Left colon (tissue), 2 donors: ENCODE measurements around the gene HEXB. TPM values are rescaled to one million over a fixed set of nuclear protein-coding genes. Genes with fewer than 3 reads are reported as not detected.
A peak's percentile ranks its signal among the peaks of the same experiment; 100 is the strongest.

Experiments
- ATAC-seq: fragments of 200-7000 bp; cut with Tn5 transposase; one replicate; pipeline ENCODE4 v1.9.1; 2020; ENCODE audit warnings: mild to moderate bottlenecking, moderate library complexity
- DNase-seq, 2 donors: peaks; one replicate each; pipeline ENCODE4 v3.0.0-alpha.2; 2020
- intact Hi-C, 2 donors: fragments of 100-400 bp; cut with DNase I in 1 of 2; cut with micrococcal nuclease in 1 of 2; formaldehyde crosslinking; loops; one replicate each; pipeline versions ENCODE4 v1.11.2 to v1.14.0; 2022; cut with DNase I, micrococcal nuclease
- long read RNA-seq: library from polyadenylated mRNA; unstranded; transcript quantifications from one replicate; pipeline ENCODE4 v2.0.0, GENCODE V29; 2021
- total RNA-seq, 2 donors: library from RNA; stranded (reverse); fragmentation: NEBNext Ultra II Directional; extraction: Animal tissue kit (Norgen Biotek cat#: 25700); gene quantifications; one replicate each; pipeline ENCODE4 v1.2.1, GENCODE V29; 2021
- donor health status: DM: no; HTN: no; CAD: no.
- donor health status: DM: yes; HTN: yes; CAD: no.

Gene HEXB
- total RNA-seq: 100 to 1,000 TPM; 153 to 216 TPM
- long read RNA-seq, transcript HEXB-201 (14 exons, 1,901 nt): major isoform, 314 of 347 reads
- long read RNA-seq, partial matches to known transcripts: 16 of 347 reads
- long read RNA-seq, other reads (novel, unspliced or antisense): 16 of 347 reads

DNA sequence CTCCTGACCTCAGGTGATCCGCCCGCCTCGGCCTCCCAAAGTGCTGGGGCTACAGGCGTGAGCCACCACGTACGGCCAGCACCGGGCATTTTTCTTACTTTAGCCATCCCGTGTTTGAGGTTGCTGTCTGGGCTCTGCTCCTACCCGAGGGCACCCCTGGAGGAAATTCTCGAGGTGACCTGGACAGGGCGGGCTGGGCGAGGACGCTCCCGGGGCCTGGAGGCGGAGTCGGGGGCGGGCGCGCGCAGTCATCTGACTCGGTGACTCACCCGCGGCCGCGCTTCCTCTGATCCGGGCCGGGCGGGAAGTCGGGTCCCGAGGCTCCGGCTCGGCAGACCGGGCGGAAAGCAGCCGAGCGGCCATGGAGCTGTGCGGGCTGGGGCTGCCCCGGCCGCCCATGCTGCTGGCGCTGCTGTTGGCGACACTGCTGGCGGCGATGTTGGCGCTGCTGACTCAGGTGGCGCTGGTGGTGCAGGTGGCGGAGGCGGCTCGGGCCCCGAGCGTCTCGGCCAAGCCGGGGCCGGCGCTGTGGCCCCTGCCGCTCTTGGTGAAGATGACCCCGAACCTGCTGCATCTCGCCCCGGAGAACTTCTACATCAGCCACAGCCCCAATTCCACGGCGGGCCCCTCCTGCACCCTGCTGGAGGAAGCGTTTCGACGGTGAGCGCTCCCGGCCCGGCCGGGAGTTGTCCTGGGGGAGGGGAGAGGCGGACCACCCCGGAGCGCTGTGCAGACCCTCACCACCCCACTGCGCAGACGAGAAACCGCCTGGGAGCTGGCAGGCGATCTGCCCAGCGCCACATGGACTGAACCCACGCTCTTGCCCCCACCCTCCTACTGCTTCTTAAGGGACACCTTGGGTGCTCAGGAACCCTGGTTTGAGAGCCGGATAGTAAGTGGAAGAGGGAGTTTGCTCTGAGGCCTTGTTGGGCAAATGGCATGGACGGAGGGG, at the start of gene HEXB:
HEXB (plus strand) TSS at position 334 of the 952 bp plus-strand sequence; CDS start at position 362, 28 bp downstream.
- ATAC-seq (peak; percentile 95), DNase-seq (peak; percentile 91 to 97)
- intact Hi-C loops: no loop called here

GRCh38 chr5:74636149-74636548, 48.9 kb upstream of the HEXB start:
- ATAC-seq (no peak), DNase-seq (no peak)
- intact Hi-C loops: no loop called here

GRCh38 chr5:74636552-74636951, 48.5 kb upstream of the HEXB start:
- intact Hi-C loops: no loop called here
- no peak for DNase-seq
- ATAC-seq: no peak

- DNase-seq: no peak
- no peak for ATAC-seq
- intact Hi-C loops: no loop called here
Observed at GRCh38 chr5:74638544-74638969, 46.5 kb upstream of the HEXB start.

DNA sequence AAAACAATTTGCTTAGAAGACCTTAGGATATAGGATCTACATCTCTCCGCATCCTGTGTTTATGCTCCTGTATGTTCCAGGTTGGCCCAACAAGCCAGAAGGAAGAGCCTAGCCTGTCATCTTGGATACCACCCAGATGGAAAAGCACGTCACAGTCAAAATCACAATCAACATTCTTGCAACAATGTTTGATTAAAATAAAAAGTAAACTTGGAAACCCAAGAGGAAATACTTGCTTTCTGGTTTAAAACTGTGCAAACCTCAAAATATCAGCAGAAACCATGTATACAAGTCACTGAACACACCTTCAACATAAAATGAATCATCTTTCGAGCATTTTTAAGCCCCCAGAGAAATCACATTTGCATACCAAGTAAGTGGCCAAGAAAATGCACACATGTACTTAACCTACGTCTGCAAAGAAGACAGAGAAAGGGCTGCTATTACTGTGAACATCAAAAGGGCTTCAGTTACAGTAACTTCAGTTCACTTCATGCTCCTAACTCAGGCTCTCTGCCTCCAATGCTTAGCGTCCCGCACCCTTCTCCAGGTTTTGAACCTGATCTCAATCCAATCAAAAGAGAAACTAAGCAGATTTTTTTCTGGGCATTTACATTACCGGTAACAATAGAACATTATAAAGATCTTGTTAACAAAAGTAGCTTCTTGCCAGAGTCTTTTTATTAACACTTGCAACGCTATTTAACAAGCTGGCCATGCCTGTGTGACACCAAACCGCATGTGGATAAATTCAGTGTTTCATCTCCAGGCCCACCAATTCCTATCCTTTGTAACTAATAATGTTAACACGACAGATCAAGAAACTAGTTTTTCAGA, 45.8 kb upstream of the HEXB start:
- intact Hi-C loops: no loop called here
- ATAC-seq (no peak), DNase-seq (no peak)

- ATAC-seq (peak; percentile 33), DNase-seq (peak in 1 of 2 donors; percentile 60)
- intact Hi-C loops: loop anchor here in 1 of 2 donors (10.0 kb wide), 1 partner anchor 605 kb away; no protein-coding TSS in a partner anchor
Observed at GRCh38 chr5:74639807-74640449, 45.1 kb upstream of the HEXB start.

- intact Hi-C loops: loop anchor here in 1 of 2 donors (10.0 kb wide), 1 partner anchor 606 kb away; no protein-coding TSS in a partner anchor
- ATAC-seq (peak; percentile 78), DNase-seq (peak; percentile 87 to 90)
Observed at GRCh38 chr5:74640450-74640953, 44.5 kb upstream of the HEXB start, which contains the start of gene ENC1. Gene ENC1, minus strand, starts transcription at chr5:74640728. Its CDS starts 4,243 bp downstream, at chr5:74636485.

DNA sequence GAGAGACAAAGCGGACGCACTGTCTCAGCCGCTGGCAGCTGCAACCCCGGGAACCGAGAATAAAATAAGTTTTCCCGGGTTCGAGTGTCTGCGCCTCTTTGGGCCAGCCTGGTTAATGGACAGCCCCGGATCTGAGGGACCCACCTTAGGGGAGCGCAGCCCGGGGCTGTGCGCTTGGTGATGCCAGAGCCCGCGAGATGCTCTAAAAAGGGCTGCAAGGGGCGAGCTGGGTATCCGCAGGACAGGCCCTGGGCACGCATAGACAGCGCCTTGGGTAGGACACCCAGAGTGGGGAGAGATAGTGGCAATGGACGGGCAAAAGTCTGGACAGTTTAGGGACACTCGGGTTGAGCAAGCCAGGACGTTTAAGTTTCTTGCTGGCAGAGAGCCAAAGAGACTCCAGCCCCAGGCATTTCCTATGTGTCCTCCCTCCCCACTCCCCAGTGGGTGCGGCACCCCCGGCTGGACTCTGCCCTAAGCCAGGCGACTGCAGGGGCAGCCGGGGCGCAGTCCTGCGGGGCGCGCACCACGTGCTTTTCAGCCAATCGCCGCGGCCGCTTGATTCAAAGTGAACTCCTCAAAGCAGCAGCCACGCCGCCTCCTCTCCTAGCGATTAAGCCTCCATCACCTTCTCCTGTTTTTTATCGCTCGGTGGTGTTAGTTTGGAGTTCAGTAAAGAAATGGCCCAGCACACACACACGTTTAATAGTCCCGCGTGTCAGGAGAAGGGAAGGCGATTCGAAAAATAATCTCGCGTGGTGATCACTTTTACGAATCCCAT, 43.9 kb upstream of the HEXB start:
- intact Hi-C loops: loop anchor here in 1 of 2 donors (10.0 kb wide), 1 partner anchor 606 kb away; no protein-coding TSS in a partner anchor
- ATAC-seq (peak; percentile 77), DNase-seq (peak; percentile 93 to 96)

GRCh38 chr5:74641735-74642542, 43.1 kb upstream of the HEXB start:
- intact Hi-C loops: loop anchor here in 1 of 2 donors (10.0 kb wide), 1 partner anchor 607 kb away; no protein-coding TSS in a partner anchor
- peak; percentile 45 to 54 for DNase-seq
- peak; percentile 48 for ATAC-seq

DNA sequence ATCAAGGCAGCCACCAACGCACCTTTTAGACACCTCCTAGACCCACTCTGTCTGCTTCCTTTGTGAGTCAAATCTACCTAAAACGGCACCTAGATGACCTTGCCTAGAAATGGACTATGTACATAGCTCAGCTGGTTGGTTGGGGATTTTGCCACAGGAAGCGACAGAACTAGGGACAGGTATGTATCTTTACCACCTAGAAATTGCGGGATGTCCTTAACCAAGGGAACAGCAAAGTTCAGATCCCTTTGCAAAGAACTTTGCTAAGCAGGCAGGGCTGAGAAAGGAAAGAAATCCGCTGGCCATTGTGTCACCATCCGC, 42.5 kb upstream of the HEXB start:
- no peak for ATAC-seq
- no peak for DNase-seq
- intact Hi-C loops: loop anchor here in 1 of 2 donors (10.0 kb wide), 1 partner anchor 608 kb away; no protein-coding TSS in a partner anchor

GRCh38 chr5:74643111-74643562, 41.9 kb upstream of the HEXB start:
- intact Hi-C loops: loop anchor here in 1 of 2 donors (10.0 kb wide), 1 partner anchor 608 kb away; no protein-coding TSS in a partner anchor
- ATAC-seq (no peak), DNase-seq (no peak)

GRCh38 chr5:74647096-74647495, 37.9 kb upstream of the HEXB start:
- DNase-seq (no peak), ATAC-seq (no peak)
- intact Hi-C loops: loop anchor here in 1 of 2 donors (10.0 kb wide), 1 partner anchor 612 kb away; no protein-coding TSS in a partner anchor

- ATAC-seq: peak; percentile 87
- intact Hi-C loops: loop anchor here in 1 of 2 donors (2.0 to 10.0 kb wide), 2 partner anchors 614 to 746 kb away; no protein-coding TSS in a partner anchor
- no peak for DNase-seq
Observed at GRCh38 chr5:74648835-74649293, 36.2 kb upstream of the HEXB start.

GRCh38 chr5:74649421-74649973, 35.5 kb upstream of the HEXB start:
- DNase-seq (no peak), ATAC-seq (no peak)
- intact Hi-C loops: loop anchor here in 1 of 2 donors (2.0 to 10.0 kb wide), 2 partner anchors 615 to 747 kb away; no protein-coding TSS in a partner anchor

DNA sequence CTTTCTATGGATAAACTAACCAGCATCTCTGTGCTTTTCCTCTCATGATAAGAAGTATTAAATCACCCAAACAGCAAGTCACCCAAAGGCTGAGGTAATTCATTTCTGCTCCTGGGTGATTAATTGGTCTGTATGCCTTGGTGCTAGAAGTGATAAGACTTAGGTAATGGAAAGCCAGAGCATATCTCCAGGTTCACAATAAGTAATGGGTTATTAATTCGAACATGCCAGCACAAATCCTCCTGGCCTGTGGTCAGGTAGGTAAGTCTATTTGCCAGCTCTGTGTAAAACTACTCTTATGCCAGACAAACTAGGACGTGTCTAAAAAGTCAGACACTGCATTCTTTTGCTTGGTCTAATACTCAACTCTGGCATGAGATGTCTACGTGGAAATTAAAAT, 33.3 kb upstream of the HEXB start:
- DNase-seq: no peak
- intact Hi-C loops: loop anchor here in 1 of 2 donors (10.0 kb wide), 1 partner anchor 747 kb away; no protein-coding TSS in a partner anchor
- ATAC-seq: no peak

- DNase-seq (no peak), ATAC-seq (no peak)
- intact Hi-C loops: loop anchor here in 1 of 2 donors (10.0 kb wide), 1 partner anchor 748 kb away; no protein-coding TSS in a partner anchor
Observed at GRCh38 chr5:74652576-74652975, 32.5 kb upstream of the HEXB start.
